HEK293 (cell line): ENCODE data around the gene SLC25A36.
"Not testable (repeated sequence)": the region's sequence is repeated elsewhere in the genome, so short reads cannot be mapped to it uniquely, and the experiment has no call there.

Source experiments
- CTCF ChIA-PET: fragments of 350-600 bp; formaldehyde crosslinking; extraction: SDS; loops from one replicate; lab custom pipeline; 2021; ENCODE audit warnings: antibody characterized with exemption; lab: Yijun Ruan, JAX
- POLR2A ChIA-PET: fragments of 300-600 bp; formaldehyde crosslinking; extraction: SDS; loops from one replicate; lab custom pipeline; 2020; ENCODE audit warnings: antibody characterized with exemption, inconsistent platforms; lab: Yijun Ruan, JAX
- H3K27ac ChIP-seq: fragments of 200-500 bp; sonication (Bioruptor generic); 2 replicates; pipeline ENCODE4 v1.5.1; 2014; ENCODE audit warnings: low read depth, low read length, control low read depth, inconsistent platforms; ENCODE audit errors: extremely low read depth
- H3K36me3 ChIP-seq, 2 experiments: fragments of 200-500 bp in 1 of 2; sonication (Bioruptor generic) in 1 of 2; 1 replicate in 1 of 2; 2 replicates in 1 of 2; pipeline ENCODE4 v1.5.1; 2014 to 2017; ENCODE audit warnings: inconsistent platforms in 2 of 2, low read length in 2 of 2; ENCODE audit not compliant: control insufficient read depth in 2 of 2, insufficient read depth in 1 of 2
- H3K4me1 ChIP-seq: fragments of 200-500 bp; sonication (Bioruptor generic); 2 replicates; pipeline ENCODE4 v1.5.1; 2014; ENCODE audit warnings: mild to moderate bottlenecking, low read length, inconsistent platforms; ENCODE audit not compliant: control insufficient read depth, insufficient read depth
- H3K4me3 ChIP-seq: 2 replicates; pipeline ENCODE4 v1.5.1; 2011; ENCODE audit warnings: low read depth, mild to moderate bottlenecking, control low read depth, low read length, moderate library complexity
- H3K9me3 ChIP-seq: fragments of 200-500 bp; sonication (Bioruptor generic); 2 replicates; pipeline ENCODE4 v1.5.1; 2014; ENCODE audit warnings: low read depth, low read length, inconsistent platforms; ENCODE audit not compliant: control insufficient read depth, insufficient read depth
- KLF10 ChIP-seq: fragments of 450-650 bp; IDR thresholded peaks from 2 replicates; pipeline ENCODE4 v1.5.1; 2018; ENCODE audit warnings: missing biosample characterization, mild to moderate bottlenecking, missing genetic modification characterization
- REPIN1 ChIP-seq: fragments of 450-650 bp; formaldehyde crosslinking; IDR thresholded peaks from 2 replicates; pipeline ENCODE4 v1.5.1; 2017; ENCODE audit warnings: missing biosample characterization, missing genetic modification characterization, low read depth
- SP2 ChIP-seq: fragments of 450-650 bp; formaldehyde crosslinking; IDR thresholded peaks from 2 replicates; pipeline ENCODE4 v1.5.1; 2016; ENCODE audit warnings: missing biosample characterization, missing genetic modification characterization
- TSHZ1 ChIP-seq: fragments of 450-650 bp; formaldehyde crosslinking; IDR thresholded peaks from 2 replicates; pipeline ENCODE4 v1.5.1; 2016; ENCODE audit warnings: missing biosample characterization, missing genetic modification characterization, borderline replicate concordance
- ZBTB48 ChIP-seq: fragments of 450-650 bp; formaldehyde crosslinking; IDR thresholded peaks from 2 replicates; pipeline ENCODE4 v1.5.1; 2016; ENCODE audit warnings: missing biosample characterization, missing genetic modification characterization
- ZNF114 ChIP-seq: fragments of 450-650 bp; formaldehyde crosslinking; IDR thresholded peaks from 2 replicates; pipeline ENCODE4 v1.5.0; 2017; ENCODE audit warnings: missing biosample characterization, missing genetic modification characterization
- ZNF148 ChIP-seq: fragments of 450-650 bp; formaldehyde crosslinking; IDR thresholded peaks from 2 replicates; pipeline ENCODE4 v1.5.0; 2017; ENCODE audit warnings: missing biosample characterization, missing genetic modification characterization, borderline replicate concordance
- ZNF169 ChIP-seq: fragments of 450-650 bp; formaldehyde crosslinking; IDR thresholded peaks from 2 replicates; pipeline ENCODE4 v1.5.1; 2016; ENCODE audit warnings: missing biosample characterization, missing genetic modification characterization
- ZNF211 ChIP-seq: fragments of 450-650 bp; formaldehyde crosslinking; IDR thresholded peaks from 2 replicates; pipeline ENCODE4 v1.5.1; 2016; ENCODE audit warnings: low read depth, missing biosample characterization, missing genetic modification characterization
- ZNF274 ChIP-seq, 2 experiments: fragments of 200-500 bp in 1 of 2; fragments of 450-650 bp in 1 of 2; sonication (Bioruptor generic) in 1 of 2; formaldehyde crosslinking in 1 of 2; IDR thresholded peaks; 2 replicates each; pipeline versions ENCODE4 v1.5.1 to v1.6.1; 2014 to 2016; ENCODE audit warnings: borderline replicate concordance in 1 of 2, inconsistent platforms in 1 of 2, low read length in 1 of 2, missing biosample characterization in 1 of 2, missing genetic modification characterization in 1 of 2
- ZNF350 ChIP-seq: fragments of 450-650 bp; formaldehyde crosslinking; IDR thresholded peaks from 2 replicates; pipeline ENCODE4 v1.5.0; 2017; ENCODE audit warnings: missing biosample characterization, mild to moderate bottlenecking, missing genetic modification characterization
- ZNF514 ChIP-seq: fragments of 450-650 bp; formaldehyde crosslinking; IDR thresholded peaks from 2 replicates; pipeline ENCODE4 v1.5.1; 2016; ENCODE audit warnings: missing biosample characterization, missing genetic modification characterization
- ZNF654 ChIP-seq: fragments of 450-650 bp; formaldehyde crosslinking; IDR thresholded peaks from 2 replicates; pipeline ENCODE4 v1.5.1; 2016; ENCODE audit warnings: low read depth, missing biosample characterization, missing genetic modification characterization
- ZNF76 ChIP-seq: fragments of 450-650 bp; formaldehyde crosslinking; IDR thresholded peaks from 2 replicates; pipeline ENCODE4; 2016; ENCODE audit warnings: low read depth, missing biosample characterization, missing genetic modification characterization, borderline replicate concordance
- ZSCAN18 ChIP-seq: fragments of 450-650 bp; formaldehyde crosslinking; IDR thresholded peaks from 2 replicates; pipeline ENCODE4 v1.5.1; 2016; ENCODE audit warnings: missing biosample characterization, missing genetic modification characterization
- ZSCAN30 ChIP-seq: fragments of 450-650 bp; IDR thresholded peaks from 2 replicates; pipeline ENCODE4 v1.5.1; 2018; ENCODE audit warnings: missing biosample characterization, mild to moderate bottlenecking, missing genetic modification characterization, moderate library complexity

Gene SLC25A36

DNA sequence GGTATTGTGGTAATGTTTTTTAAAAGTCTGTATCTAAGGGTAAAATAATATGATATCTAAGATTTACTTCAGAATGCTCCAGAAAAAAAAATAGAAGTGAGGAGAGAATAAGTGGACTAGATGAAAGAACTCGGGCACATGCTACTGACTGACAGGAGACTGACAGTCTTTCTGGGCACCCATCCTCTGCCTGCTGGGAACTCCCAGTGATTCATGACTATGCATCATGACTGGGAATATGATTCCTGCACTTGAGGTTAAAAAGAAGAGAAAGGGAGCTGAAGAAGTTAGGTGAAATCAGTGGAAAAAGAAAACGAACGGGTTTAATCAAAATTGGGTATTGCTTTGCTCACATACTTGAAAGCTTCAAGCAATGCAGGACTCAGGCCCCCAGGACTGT is 73.8 kb downstream of the SLC25A36 start (continued):
- TF ChIP-seq TSHZ1 = no peak
- no peak for TF ChIP-seq ZNF76 (tag by site-specific recombination)
- TF ChIP-seq ZNF514 (tag by site-specific recombination) = no peak
- no peak for TF ChIP-seq SP2
- no peak for TF ChIP-seq ZBTB48 (tag by site-specific recombination)

- POLR2A ChIA-PET, H3K4me1 ChIP-seq, H3K27ac ChIP-seq, H3K9me3 ChIP-seq, H3K36me3 ChIP-seq, H3K4me3 ChIP-seq: not testable (repeated sequence)
- CTCF ChIA-PET = interaction anchor here (0.9 to 1.9 kb wide), 2 partner anchors 17 to 175 kb away, joined by 4 to 10 read pairs; no protein-coding TSS in a partner anchor
These were observed 76.0 kb downstream of the SLC25A36 start for GRCh38 chr3:141017366-141018322.

GRCh38 chr3:141019244-141019643 is 77.6 kb downstream of the SLC25A36 start:
- ChIA-PET POLR2A (no interaction called here), CTCF (no interaction called here)
- no peak overlapping the region for H3K27ac ChIP-seq
- no peak overlapping the region for H3K4me3 ChIP-seq
- no peaks in the 10 kb centered on the region for H3K36me3 ChIP-seq
- no peaks in the 10 kb centered on the region for H3K4me1 ChIP-seq
- no peaks in the 10 kb centered on the region for H3K9me3 ChIP-seq
- TF ChIP-seq ZNF350 (tag by site-specific recombination) = no peak
- no peak for TF ChIP-seq REPIN1 (tag by site-specific recombination)

GRCh38 chr3:141020143-141020830 is 78.7 kb downstream of the SLC25A36 start:
- POLR2A ChIA-PET = no interaction called here
- no peak for TF ChIP-seq ZSCAN18
- TF ChIP-seq ZNF148 (tag by site-specific recombination) = no peak
- TF ChIP-seq KLF10 = no peak
- no peak for TF ChIP-seq ZSCAN30
- TF ChIP-seq ZNF274 (IDR thresholded peaks at IDR 0.05; ENCODE audit: low read length) = no peak
- no peak for TF ChIP-seq ZNF274 (tag by site-specific recombination; IDR thresholded peaks at IDR 0.05; ENCODE audit: borderline replicate concordance)
- TF ChIP-seq ZNF169 (tag by site-specific recombination) = no peak
- TF ChIP-seq ZNF114 (tag by site-specific recombination) = no peak
- TF ChIP-seq ZNF211 (tag by site-specific recombination) = no peak
- TF ChIP-seq ZNF654 (tag by site-specific recombination) = no peak
- TF ChIP-seq, all 188 proteins: peak for 0
- H3K4me1 ChIP-seq = no peaks in the 10 kb centered on the region
- H3K4me3 ChIP-seq = no peak overlapping the region
- H3K9me3 ChIP-seq = no peaks in the 10 kb centered on the region
- no peak overlapping the region for H3K27ac ChIP-seq
- CTCF ChIA-PET = interaction anchor here (0.9 kb wide), 1 partner anchor 9 kb away, joined by 4 read pairs; no protein-coding TSS in a partner anchor
- H3K36me3 ChIP-seq = no peaks in the 10 kb centered on the region
